ENCODE measurements around the gene MYO6.

MYO6 gene

DNA sequence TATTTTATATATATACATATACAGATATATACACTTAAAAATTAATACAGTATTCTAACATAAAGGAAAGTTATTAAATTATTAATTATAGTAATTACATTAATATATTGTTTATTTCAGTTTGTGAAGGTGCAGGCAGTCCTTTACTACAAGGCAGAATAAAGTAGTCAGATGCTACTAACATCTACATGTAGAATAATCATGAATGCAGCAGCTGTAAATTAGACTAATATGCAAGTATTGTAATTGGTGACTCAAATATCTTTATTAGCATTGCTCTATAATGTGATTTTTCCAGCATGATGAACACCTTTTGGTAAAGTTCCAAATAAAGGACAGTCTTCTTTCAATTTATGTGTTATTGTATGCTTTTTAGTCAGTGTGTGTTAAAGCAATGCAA, 17.3 kb downstream of the MYO6 start:
- no peak for DNase-seq (ENCODE audit: low read depth)

DNA sequence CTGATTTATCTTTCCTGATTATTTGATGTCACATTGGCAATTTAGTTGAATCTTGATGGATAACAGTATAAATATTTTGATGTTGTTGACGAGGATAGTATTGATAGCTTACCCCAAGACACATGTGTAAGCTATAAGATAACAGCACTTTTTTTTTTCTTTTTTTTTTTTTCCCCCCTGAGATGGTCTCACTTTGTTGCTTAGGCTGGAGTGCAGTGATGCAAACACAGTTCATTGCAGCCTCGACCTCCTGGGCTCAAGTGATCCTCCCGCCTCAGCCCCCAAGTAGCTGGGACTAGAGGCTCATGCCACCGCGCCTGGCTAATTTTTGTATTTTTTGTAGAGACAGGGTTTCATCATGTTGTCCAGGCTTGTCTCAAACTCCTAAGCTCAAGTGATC, 21.8 kb downstream of the MYO6 start:
- DNase-seq (ENCODE audit: low read depth) = no peak

DNA sequence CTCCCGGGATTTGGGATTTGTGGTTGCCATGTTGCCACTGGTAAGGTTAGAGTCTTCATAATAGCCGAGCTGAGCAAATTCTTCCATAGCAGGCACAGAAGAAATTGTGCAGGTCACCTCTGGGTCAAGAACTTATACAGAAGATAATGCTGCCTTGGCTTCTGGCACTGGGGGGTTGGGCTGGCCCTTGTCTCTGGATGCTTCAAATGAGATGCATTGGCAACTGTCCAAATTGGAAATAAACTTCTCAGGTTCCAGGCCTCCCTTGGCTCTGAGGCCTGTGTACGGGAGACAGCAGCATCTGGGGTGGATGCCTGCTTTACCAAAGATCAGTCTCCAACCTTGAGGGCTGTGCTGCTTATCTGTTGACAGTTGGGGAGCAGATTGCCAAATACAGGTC, 26.2 kb downstream of the MYO6 start:
- DNase-seq (ENCODE audit: low read depth) = no peak

DNA sequence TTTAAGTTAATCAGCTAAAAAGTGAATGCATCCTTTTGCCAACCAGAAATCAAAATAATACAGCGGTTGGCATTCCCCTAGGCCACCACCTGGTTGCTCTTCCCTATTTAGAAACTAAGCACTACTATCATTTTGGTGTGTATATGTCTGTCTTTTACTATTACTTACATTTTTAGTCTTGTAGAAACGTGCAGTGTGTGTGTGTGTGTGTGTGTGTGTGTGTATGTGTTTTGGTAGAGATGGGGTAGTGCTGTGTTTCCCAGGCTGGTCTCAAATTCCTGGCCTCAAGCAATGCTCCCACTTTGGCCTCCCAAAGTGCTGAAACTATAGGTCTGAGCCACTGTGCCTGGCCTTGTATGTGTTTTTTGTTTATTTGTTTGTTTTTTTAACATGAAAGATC, 27.4 kb downstream of the MYO6 start:
- no peak for DNase-seq (ENCODE audit: low read depth)

DNA sequence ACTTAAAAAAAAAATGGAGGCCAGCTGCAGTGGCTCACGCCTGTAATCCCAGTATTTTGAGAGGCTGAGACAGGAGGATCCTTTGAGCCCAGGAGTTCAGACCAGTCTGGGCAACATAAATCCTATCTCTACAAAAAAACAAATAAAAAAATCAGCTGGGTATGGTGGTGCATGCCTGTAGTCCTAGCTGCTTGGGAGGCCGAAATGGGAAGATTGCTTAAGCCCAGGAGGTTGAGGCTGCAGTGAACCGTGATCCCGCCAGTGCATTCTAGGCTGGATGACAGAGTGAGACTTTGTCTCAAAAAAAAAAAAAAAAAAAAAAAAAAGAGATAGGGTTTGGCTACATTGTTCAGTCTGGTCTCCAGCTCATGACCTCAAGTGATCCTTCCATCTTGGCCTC, 29.7 kb downstream of the MYO6 start:
- DNase-seq (ENCODE audit: low read depth) = no peak

DNA sequence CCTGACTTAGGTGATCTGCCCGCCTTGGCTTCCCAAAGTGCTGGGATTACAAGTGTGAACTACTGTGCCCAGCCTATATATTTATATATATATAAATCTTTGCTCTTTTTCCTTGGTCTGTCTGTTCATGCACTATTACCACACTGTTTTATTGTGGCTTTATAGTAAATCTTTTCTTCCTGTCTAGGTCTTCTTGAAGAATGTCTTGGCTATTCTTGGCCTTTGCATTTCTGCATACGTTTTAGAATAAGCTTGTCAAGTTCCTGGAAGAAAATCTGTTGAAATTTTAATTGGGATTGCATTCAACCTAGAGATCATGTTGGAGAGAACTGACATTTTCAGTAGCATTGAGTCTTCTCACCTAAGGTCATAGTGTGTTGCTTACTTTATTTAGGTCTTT, 37.1 kb downstream of the MYO6 start:
- no peak for DNase-seq (ENCODE audit: low read depth)

DNA sequence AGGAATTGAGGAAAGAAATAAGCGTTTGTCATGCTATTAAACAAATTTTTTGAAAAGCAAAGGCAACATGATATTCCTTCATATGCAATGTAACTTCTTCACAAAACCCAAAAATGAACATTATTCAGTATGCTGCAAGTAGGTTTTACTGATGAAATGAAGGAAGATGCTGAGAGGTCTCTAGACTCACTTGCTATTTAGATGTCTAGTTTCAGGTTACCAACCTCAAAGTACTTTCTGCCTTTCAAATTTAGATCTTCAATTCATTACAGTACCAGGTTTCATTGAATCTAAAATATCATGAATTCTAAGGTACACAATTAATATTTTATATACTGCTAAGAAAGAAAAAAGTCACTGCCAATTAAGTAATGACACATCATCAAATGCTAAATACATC, 39.9 kb downstream of the MYO6 start:
- DNase-seq (ENCODE audit: low read depth) = no peak

DNA sequence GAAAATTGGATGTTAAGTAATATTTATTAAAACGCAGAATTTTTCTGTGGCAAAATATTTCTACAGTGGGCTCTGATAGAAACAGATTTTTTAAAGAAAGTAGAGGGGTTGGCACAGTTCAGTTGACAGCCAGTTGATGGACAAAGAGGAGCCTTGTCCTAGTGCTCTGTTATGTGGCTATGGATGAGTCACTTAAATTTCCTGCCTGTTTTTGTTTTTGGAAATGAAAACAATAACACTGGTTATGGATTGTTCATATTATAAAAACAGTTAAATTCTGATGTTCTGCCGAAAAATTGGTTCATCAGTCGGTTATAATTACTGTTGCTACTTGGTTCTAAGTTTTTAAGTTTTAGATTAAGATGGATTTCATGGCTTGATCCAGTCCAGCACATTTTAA, 42.8 kb downstream of the MYO6 start:
- DNase-seq (ENCODE audit: low read depth) = no peak

DNA sequence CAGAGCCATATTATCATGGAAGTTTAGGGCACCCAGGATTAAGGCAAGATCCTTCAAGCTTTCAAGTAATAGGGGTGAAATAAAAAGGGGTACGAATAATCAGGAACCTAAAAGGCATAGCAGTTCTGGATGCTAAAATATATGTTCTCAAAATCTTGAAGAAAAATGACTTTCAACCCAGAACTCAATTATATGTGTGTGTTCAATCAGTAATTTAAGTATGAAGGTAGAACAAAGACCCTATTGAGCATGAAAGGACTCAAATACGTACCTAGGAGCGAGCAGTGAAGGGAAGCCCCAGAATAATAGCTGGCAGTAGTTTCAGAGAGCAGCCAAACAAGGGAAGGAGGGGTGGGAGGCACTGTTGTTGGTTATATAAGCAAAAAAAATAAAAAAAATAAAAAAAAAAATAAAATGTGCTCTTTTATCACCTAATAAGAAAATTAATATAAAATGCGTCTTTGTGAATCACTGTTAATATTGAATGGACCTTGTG, 45.4 kb downstream of the MYO6 start:
- DNase-seq (ENCODE audit: low read depth) = no peak

DNA sequence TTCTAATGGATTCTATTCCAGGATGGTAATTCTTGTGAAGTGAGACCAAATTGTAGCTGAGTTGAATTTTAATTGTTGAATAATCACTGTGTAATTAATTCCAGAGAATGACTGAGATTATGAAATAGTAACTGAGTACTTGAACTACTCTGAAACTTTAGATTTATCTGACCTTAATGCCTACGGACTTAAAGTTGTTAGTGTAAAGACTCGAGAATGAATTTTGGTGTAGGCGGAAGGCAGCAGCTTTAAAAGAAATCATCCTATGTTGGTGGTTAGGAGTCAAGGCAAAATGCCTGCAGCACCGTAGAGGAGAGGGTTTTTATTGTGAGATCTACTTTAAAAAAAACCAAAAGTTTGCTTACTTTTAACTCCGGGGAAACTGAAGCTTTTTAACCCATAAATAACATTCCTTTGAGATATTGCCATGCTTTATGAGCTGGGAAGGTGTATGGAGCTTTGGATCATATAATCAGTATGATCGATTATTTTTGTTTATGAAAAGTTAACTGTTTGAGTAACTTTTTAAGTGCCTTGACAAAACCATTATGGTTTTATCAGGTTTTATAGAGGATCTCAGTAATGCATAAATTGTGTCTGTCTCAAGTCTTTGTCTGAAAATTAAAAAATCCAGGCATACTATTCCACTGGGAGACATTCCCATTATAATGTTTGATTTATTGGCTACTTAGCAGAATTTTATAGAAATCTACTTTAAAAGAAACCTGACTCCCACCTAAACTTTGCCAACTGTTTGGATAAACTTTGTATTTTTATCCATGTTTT, 46.1 kb downstream of the MYO6 start:
- no peak for DNase-seq (ENCODE audit: low read depth)

DNA sequence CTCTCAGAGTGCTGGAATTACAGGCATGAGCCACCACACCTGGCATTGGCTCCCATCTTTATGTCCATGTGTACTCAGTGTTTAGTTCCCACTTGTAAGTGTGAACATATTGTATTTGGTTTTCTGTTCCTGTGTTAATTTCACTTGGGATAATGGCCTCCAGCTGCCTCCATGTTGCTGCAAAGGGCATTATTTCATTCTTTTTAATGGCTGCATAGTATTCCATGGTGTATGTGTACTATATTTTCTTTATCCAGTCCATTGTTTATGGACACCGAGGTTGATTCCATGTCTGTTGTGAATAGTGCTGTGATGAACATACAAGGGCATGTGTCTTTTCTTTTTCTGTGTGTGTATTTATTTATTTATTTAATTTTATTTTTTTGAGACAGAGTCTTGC, 47.7 kb downstream of the MYO6 start:
- no peak for DNase-seq (ENCODE audit: low read depth)

DNA sequence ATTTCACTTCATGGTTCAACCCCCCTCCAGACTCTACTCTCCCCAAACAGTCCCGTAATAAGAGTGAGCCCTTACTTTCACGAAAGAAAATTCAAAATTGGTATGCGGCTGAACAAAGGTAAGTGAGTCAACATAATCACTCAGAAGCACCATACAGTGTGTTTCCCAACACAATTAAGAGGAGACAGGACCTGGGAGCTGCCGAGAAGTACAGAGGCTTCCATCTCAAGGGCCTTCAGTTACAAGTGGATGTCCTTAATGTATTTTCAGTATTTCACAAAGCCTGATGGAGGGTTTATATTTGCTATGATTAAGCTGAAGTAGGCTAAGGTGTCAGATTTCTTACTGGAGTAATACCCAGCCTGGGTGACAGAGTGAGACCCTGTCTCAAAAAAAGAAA, 51.1 kb downstream of the MYO6 start:
- no peak for DNase-seq (ENCODE audit: low read depth)

DNA sequence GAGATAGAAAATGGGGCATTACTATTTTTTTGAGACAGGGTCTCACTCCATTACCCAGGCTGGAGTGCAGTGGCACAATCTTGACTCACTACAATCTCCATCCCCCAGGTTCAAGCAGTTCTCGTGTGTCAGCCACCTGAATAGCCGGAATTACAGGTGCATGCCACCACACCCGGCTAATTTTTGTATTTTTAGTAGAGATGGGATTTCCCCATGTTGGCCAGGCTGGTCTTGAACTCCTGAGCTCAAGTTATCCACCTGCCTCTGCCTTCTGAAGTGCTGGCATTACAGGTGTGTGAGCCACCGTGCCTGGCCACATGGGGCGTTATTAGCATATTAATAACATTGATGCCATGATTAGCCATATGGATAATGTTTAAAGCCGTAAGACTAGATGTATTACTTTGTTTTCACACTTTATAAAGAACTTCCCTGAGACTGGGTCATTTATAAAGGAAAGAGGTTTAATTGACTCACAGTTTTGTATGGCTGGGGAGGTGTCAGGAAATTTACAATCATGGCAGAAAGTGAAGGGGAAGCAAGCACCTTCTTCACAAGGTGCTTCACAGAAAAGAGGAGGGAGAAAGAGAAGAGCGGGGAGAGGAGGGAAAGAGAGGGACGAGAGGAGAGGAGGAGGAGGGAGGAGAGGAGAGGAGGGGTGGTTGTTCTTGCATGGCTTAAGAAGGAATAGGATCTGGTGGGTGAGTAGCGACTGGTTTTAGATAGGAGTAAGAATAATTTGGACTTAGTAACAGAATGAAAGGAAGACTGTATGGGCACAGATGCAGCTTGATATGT, 51.9 kb downstream of the MYO6 start:
- no peak for DNase-seq (ENCODE audit: low read depth)

DNA sequence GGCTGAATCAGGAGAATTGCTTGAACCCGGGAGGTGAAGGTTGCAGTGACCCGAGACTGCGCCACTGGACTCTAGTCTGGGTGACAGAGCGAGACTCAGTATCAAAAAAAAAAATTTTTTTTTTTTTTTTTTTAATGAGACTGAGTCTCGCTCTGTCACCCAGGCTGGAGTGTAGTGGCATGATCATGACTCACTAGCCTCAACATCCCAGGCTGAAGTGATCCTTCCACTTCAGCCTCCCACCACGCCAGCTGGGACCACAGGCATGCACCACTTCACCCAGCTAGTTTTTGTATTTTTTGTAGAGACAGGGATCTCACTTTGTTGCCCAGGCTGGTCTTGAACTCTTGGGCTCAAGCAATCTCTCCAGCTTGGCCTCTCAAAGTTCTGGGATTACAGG, 53.3 kb downstream of the MYO6 start:
- no peak for DNase-seq (ENCODE audit: low read depth)

DNA sequence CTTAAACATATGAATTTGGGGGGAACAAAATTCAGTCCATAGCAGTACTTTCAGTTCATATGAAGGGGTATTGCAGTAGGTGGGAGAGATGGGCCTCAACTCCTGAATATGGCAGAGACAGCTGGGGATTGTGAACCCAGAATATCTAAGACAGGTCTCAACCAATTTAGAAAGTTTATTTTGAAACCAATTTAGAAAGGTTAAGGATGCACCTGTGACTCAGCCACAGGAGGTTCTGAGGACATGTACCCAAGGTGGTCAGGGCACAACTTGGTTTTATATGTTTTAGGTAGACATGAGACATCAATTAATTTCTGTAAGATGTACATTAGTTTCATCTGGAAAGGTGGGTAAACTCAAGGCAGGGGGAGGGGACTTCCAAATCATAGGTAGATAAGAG, 59.5 kb downstream of the MYO6 start:
- no peak for DNase-seq (ENCODE audit: low read depth)

DNA sequence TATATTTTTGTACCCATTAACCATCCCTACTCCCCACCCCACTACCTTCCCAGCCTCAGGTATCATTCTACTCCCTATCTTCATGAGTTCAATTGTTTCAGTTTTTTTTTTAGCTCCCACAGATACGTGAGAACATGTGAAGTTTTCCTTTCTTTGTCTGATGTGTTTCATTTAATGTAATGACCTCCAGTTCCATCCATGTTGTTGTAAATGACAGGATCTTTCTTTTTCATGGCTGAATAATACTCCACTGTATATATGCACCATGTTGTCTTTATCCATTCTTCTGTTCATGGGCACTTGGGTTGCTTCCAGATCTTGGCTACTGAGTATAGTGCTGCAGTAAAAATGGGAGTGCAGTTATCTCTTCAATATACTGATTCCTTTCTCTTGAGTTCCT, 63.5 kb downstream of the MYO6 start:
- no peak for DNase-seq (ENCODE audit: low read depth)

DNA sequence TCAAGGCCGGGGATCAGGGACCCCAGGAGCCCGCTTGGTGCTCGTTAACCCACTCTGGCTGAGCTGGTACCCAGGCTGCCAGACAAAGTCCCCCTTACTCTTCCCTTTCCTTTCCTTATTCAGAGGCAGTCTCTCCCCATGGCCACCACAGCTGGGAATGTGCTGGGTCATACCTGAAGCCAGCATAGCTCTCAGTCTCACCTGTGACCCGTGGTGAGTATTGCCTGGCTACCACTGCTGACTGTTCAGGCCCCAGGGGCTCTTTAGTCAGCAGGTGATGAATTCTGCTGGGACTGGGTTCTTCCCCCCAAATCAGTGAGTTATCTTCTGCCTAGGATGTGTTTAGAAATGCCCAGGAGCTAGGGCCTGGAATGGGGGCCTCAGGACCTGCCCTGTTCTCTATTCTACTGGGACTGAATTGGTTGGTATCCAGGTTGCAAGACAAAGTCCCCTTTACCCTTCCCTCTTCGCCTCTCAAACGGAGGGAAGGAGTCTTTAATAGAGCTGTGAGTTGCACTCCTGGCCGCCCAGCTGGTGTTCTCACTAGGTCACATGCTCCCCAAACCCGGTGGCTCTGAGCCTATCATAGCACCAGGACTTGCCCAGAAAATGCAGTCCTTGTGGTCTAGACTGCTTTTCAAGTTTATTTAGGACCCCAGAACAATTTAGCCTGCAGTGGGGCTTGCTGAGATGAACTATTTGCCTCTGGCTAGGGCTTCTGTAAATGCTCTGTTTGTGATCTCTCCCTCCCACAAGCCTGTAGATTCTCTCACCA, 64.6 kb downstream of the MYO6 start:
- no peak for DNase-seq (ENCODE audit: low read depth)

DNA sequence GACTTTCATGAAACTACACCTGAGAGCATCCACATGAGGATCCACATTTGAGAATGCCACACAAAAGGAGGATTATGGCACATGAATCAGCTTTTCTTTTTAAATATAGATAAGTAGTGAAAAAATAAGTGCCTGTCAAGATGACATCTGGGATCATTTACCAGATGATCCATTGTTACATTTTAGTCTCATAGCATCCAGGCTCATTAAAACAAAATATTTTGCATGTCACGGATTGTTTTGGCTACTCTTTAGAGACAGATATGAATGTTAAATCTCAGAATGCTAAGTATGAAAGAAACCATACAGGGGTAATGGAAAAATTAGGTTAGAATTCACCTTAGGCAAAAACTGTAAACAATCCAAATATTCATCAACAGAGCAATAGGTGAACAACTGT, 66.7 kb downstream of the MYO6 start:
- DNase-seq (ENCODE audit: low read depth) = no peak

DNA sequence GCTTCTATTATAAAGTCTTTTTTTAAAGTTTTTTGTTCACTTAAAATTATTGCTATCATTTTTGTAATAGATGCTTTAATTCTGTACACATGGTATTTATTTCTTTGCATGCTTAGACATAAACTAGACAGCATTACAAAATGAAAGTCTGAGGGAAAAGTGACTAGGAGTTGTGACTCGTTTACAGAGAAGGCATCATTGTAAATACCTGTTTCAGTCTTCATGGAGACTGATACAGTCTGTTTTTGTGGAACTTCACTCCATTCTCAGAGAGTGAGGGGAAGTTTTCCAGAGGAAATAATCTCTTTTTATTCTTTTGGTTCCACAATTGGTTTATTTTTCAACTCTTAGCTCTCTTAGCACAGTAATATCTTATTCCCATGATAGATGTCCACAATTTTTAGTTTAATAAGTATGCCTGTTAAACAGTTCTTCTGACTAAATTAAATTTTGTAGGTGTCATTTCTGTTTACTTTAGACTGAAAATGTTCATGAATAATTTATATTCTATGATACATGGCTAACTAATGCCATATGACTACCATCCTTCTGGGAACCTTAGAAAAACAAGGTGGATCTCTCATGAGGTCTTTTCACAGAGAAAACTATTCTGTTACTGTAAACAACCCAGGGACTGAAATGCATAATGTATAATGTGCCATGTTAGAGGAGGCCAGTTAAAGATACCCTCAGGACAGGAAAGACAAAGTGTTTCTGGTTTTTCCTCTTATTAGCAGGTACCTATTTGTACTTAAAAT, 69.2 kb downstream of the MYO6 start:
- no peak for DNase-seq (ENCODE audit: low read depth)

DNA sequence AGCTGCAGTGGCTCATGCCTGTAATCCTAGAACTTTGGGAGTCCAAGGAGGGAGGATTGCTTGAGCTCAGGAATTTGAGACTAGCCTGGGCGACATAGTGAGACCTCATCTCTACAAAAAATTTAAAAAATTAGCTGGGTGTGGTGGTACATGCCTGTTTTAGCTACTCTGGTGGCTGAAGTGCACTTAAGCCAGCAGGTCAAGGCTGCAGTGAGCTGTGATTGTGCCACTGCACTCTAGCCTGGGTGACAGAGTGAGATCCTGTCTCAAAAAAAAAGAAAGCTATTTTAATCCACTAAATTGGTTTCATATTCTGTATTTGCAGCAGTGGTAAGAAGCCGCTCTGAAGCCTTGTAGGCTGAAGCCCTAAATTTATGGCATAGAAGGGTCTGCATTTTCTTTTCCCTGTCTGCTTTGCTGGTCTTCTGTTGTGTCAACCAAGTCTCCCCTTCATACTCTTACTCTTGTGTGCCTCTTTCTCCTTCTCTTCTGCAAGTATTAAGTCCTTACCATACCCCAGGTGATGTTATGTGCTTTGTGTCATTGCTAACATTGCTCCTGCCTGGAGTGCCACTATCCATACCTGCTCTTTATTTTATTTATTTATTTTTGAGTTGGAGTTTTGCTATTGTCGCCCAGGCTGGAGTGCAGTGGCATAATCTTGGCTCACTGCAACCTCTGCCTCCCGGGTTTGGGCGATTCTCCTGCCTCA, 70.9 kb downstream of the MYO6 start:
- DNase-seq (ENCODE audit: low read depth) = no peak

DNA sequence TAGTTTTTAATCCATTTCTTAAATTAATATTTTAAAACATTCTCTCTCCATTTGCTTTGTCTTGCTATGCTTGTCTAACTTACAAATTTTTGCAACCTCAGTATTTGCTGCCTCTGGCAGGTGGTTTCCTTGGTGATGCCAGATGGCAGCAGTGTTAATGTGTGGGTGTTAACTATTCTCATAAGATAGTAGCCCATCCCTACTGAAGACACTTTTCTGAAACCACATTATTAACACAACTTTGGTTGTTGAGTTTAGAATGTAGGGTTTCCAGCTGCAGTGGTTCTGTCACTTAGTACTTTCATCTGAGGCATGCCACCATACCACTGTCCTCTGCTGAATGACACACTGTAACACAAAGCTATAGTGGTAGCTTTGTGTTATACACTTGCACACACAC, 75.1 kb downstream of the MYO6 start:
- no peak for DNase-seq (ENCODE audit: low read depth)
